Posterior vena cava (tissue), 2 donors: Measurements from ENCODE around the gene WWOX. TPM values are rescaled to one million over a fixed set of nuclear protein-coding genes. Genes with fewer than 3 reads are reported as not detected.

ENCODE experiments used
- DNase-seq: peaks from one replicate; pipeline ENCODE4 v3.0.0-alpha.2; 2020; ENCODE audit warnings: low spot score
- intact Hi-C, 2 donors: fragments of 100-400 bp; cut with DNase I; formaldehyde crosslinking; loops; one replicate each; pipeline versions ENCODE4 v1.14.1 to v1.14.2; 2022 to 2023
- total RNA-seq, 2 donors: library from RNA; stranded (reverse); fragmentation: NEBNext Ultra II Directional; extraction: Animal tissue kit (Norgen Biotek cat#: 25700); gene quantifications; one replicate each; pipeline ENCODE4 v1.2.1, GENCODE V29; 2021
- donor health status: DM: yes; HTN: yes; CAD: no.
- donor health status: DM: yes; HTN: yes; CAD: no.

Gene WWOX
- total RNA-seq, 2 donors from 2014 or later = 12.5 to 16.9 TPM

GRCh38 chr16:79064256-79064972 lies 965.0 kb downstream of the WWOX start:
- DNase-seq = no peak
- intact Hi-C loops = no loop called here

GRCh38 chr16:79066561-79066960 lies 967.1 kb downstream of the WWOX start:
- DNase-seq = no peak
- intact Hi-C loops = no loop called here

- intact Hi-C loops = no loop called here
- no peak for DNase-seq
Observed at GRCh38 chr16:79067600-79067999, 968.1 kb downstream of the WWOX start.

GRCh38 chr16:79069121-79069520 lies 969.7 kb downstream of the WWOX start:
- intact Hi-C loops = no loop called here
- DNase-seq = no peak

- no peak for DNase-seq
- intact Hi-C loops = no loop called here
Observed at GRCh38 chr16:79069633-79070032, 970.2 kb downstream of the WWOX start.

GRCh38 chr16:79071424-79071823 lies 972.0 kb downstream of the WWOX start:
- intact Hi-C loops = no loop called here
- DNase-seq = no peak

- intact Hi-C loops = no loop called here
- DNase-seq = no peak
Observed at GRCh38 chr16:79072517-79072916, 973.1 kb downstream of the WWOX start.

GRCh38 chr16:79073566-79073965 lies 974.1 kb downstream of the WWOX start:
- intact Hi-C loops = no loop called here
- DNase-seq = no peak

GRCh38 chr16:79074541-79074940 lies 975.1 kb downstream of the WWOX start:
- DNase-seq = no peak
- intact Hi-C loops = no loop called here

GRCh38 chr16:79074951-79075350 lies 975.5 kb downstream of the WWOX start:
- intact Hi-C loops = no loop called here
- DNase-seq = no peak

GRCh38 chr16:79076047-79076767 lies 976.8 kb downstream of the WWOX start:
- no peak for DNase-seq
- intact Hi-C loops = no loop called here

GRCh38 chr16:79077346-79077745 lies 977.9 kb downstream of the WWOX start:
- DNase-seq = no peak
- intact Hi-C loops = no loop called here

- DNase-seq = no peak
- intact Hi-C loops = no loop called here
Observed at GRCh38 chr16:79079656-79080420, 980.4 kb downstream of the WWOX start.

- intact Hi-C loops = no loop called here
- no peak for DNase-seq
Observed at GRCh38 chr16:79081297-79082066, 982.0 kb downstream of the WWOX start.

- DNase-seq = no peak
- intact Hi-C loops = no loop called here
Observed at GRCh38 chr16:79082970-79083369, 983.5 kb downstream of the WWOX start.

- DNase-seq = no peak
- intact Hi-C loops = no loop called here
Observed at GRCh38 chr16:79083508-79084299, 984.2 kb downstream of the WWOX start.

- intact Hi-C loops = no loop called here
- no peak for DNase-seq
Observed at GRCh38 chr16:79088971-79089370, 989.5 kb downstream of the WWOX start.

- intact Hi-C loops = no loop called here
- no peak for DNase-seq
Observed at GRCh38 chr16:79089735-79090284, 990.4 kb downstream of the WWOX start.

GRCh38 chr16:79090966-79091365 lies 991.5 kb downstream of the WWOX start:
- intact Hi-C loops = no loop called here
- DNase-seq = no peak
